GM18517 (cell line): ENCODE measurements around the gene XKR8.

Experiments used
- ATAC-seq: cut with Tn5 transposase; IDR thresholded peaks from one replicate; pipeline ENCODE4 v1.9.1; 2021; ENCODE audit warnings: mild to moderate bottlenecking, moderate library complexity; ENCODE audit not compliant: unreplicated experiment

Gene XKR8

DNA sequence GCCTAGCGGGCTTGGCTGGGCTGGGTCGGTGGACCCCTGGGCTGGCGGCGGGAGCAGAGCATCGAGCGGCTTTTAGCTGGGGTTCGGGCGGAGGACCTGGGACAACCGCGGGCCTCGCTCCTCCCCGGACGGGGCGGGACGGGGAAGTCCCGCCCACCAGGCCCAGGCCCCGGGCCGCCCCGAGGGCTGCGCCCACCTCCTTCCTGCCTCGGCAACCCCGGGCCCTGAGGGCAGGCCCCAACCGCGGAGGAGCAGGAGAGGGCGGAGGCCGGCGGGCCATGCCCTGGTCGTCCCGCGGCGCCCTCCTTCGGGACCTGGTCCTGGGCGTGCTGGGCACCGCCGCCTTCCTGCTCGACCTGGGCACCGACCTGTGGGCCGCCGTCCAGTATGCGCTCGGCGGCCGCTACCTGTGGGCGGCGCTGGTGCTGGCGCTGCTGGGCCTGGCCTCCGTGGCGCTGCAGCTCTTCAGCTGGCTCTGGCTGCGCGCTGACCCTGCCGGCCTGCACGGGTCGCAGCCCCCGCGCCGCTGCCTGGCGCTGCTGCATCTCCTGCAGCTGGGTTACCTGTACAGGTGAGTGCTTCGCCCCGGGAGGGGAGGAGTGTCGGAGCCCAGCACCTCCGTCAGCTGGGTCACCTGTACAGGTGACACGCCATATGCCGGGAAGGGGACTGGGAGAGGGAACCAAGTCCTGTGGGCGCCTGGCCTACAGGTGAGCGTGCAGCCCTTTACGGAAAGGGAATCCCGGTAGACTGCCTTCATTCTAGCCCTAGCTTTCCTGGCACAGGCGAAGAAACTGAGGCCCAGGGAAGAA lies at the start of gene XKR8:
Gene XKR8, plus strand, starts transcription at position 182 of the 812 bp plus-strand sequence. Its CDS starts 97 bp downstream, at position 279.
- ATAC-seq: no peak

GRCh38 chr1:27912429-27912828 lies 47.3 kb upstream of the XKR8 start:
- no peak for ATAC-seq

DNA sequence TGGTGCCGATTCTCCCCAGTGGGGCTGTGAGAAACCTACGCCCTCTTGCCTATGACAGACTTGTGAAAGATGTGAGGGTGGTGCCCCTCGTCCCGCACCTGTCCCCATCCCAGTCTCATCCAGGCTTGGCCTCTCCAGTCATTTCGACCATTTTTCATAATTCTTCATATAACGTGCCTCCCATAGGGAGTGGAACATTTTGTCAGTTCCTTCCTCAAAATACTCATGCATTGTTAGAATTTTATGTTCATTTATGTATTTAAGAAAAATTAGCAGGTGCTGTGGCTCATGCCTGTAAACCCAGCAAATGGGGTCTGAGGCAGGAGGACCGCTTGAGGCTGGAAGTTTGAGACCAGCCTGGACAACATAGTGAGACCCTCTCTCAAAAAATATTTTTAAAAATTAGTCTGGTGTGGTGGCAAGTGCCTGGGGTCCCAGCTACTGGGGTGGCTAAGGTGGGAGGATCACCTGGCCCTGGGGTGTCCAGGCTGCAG lies 44.6 kb upstream of the XKR8 start:
- no peak for ATAC-seq

- ATAC-seq: no peak
Observed at GRCh38 chr1:27922272-27922671, 37.5 kb upstream of the XKR8 start.

DNA sequence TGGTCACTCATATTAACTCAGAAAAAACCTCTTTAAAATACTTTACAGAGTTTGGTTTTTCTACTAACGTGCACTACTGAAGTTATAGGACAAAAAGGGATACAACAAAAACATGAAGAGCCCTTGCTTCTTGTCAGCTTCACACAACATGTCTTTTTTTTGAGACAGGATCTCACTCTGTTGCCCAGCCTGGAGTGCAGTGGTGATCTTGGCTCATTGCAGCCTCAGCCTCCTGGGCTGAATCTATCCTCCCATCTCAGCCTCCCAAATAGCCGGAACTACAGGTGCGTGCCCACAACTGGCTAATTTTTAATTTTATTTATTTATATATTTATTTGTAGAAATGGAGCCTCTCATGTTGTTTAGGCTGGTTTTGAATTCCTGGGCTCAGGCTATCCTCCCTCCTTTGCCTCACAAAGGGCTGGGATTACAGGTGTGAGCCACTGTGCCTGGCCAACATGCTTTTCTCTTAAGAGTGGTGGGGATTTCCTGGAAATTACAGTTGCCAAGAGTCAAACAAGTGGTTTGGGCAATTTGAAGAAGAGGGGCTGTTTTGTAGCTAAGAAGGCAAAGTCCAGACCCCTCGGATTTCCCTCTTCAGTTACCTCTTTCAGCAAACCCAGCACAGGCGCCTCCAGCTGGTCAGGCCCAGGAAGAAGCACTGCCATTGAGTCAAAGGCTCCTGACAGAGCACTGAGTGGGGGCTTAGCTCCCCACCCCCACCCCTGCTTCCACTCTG lies 31.4 kb upstream of the XKR8 start:
- no peak for ATAC-seq

DNA sequence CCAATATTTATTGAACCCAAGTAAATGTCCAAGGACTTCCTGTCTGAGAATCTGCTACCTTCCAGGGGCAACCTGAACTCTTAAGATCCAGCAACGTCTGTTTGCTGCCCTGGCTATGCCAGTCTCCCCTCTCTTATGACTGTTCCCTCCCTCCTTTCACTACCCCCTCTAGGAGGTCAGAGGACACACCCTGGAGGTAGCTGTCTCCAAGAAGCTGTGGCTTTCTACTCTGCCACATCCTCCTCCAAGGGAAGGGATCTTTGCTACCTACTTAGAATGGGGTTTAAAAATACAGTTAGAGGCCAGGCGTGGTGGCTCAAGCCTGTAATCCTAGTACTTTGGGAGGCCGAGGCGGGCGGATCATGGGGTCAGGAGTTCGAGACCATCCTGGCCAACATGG lies 28.6 kb upstream of the XKR8 start:
- no peak for ATAC-seq

DNA sequence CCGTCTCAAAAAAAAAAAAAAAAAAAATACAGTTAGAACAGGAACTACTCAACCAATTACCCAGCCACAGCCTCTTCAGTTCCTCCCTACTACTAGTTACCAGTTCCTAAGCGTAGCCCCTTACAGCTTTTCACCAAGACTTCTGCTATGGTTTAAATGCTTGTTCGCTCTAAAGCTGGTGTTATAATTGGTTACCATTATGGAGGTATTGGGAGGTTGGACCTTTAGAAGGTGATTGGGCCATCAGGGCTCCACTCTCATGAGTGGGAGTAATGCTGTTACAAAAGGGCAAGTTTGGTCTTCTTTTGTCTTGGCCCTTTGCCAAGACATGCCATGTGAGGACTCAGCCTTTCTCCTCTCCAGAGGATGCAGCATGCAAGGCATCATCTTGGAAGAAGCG lies 28.0 kb upstream of the XKR8 start:
- no peak for ATAC-seq

DNA sequence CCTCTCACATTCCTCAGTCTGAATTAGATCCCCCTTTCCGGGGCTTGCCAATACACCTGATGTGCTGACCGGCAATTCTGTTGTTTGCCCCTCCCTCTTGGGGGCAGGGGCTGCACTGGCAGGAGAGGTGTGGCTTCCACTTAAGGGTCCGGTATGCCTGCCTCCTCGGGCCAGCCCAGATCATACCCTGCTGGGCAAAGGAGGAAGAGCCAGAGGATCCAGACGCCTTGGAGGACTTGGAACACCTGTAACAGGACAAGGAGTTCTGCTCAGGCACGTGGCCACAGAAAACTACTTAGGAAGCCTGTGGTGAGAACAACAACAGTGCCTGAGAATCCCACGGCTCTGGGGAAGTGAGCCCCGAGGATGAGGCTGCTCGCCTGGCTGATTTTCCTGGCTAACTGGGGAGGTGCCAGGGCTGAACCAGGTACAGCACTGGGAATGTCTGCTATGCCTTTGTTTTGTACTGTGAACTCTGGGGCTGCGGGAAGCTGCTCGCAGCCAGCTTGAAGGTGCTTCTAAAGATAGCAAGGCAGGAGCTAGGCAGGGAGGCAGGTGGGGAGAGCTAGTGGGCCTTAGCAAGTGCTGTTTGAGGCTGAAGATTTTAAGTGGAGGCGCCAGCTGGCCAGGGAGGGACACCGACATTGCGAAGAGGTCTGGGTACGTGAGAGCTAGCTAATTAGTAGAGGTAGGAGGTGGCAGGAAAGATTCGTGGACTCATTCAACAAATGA lies 24.8 kb upstream of the XKR8 start, which contains the start of gene SMPDL3B:
Gene SMPDL3B, plus strand, starts transcription at position 183 of the 732 bp plus-strand sequence. Its CDS starts 184 bp downstream, at position 367.
- no peak for ATAC-seq

GRCh38 chr1:27935721-27936120 lies 24.1 kb upstream of the XKR8 start:
- ATAC-seq: no peak

DNA sequence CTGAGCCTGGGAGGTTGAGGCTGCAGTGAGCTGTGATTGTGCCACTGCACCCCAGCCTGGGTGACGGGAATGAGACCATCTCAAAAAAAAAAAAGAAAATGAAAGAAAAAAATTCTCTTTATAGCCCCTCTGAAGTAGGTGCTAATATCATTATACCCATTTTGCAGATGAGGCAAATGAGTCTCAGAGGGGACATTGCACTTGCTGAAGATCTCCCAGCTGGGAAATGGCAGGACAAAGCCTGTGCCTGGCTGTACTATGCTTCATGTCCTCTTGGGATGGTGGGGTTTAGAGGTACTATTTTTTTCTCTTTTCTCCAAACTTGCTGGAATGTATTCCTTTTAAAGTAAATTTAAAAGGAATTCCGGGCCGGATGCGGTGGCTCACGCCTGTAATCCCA lies 23.4 kb upstream of the XKR8 start:
- no peak for ATAC-seq

- ATAC-seq: no peak
Observed at GRCh38 chr1:27937524-27937836, 22.3 kb upstream of the XKR8 start.

GRCh38 chr1:27938488-27938887 lies 21.3 kb upstream of the XKR8 start:
- no peak for ATAC-seq

DNA sequence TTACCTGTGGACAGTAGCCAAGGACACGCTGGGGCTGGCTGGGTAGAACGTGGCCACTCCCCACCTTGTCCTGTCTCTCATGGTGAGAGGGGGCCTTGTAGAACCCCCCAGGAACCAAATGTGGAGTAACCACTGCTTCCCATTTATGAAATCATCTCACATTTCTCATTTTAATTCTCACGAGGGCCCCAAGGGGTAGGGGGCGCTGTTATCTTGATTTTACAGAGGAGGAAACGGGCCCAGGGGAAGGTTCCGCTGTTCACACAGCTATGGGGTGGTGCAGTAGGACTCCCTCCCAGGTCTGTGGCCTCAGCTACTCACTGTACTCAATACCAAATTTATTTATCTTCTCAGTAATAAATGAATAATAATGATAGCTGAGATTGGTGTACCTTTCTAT lies 19.5 kb upstream of the XKR8 start:
- no peak for ATAC-seq

DNA sequence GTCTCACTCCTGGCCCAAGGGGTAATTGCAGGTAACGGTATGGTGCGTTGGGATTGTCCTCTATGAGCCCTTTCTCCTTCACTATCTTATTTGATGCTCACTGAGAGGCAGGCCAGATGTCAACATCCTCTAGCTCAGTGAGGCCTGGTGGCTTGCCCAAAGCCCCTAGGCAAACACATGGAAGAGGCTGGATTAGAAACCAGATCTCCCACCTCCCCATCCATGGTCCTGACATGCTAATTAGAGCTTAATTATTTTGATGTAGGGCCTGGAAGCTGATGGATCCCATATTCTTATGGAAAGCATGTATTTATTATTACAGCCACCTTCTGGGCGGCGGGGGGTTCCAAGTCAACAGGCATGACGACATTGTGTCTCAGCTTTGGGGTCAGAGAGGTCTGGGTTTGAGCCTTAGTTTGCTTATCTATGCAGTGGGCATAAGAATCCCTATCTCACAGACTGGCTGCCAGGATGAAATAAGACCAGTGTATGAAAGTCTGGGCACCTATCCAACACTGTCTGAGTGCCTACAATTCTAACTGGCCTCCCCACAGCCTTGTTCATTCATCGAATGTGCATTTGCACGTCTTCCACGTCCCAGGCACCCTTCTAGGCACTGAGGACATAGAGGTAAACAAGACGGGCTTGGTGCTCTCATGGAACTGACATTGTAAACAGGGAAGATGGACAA lies 18.8 kb upstream of the XKR8 start:
- no peak for ATAC-seq

- ATAC-seq: no peak
Observed at GRCh38 chr1:27941671-27942540, 17.9 kb upstream of the XKR8 start.

DNA sequence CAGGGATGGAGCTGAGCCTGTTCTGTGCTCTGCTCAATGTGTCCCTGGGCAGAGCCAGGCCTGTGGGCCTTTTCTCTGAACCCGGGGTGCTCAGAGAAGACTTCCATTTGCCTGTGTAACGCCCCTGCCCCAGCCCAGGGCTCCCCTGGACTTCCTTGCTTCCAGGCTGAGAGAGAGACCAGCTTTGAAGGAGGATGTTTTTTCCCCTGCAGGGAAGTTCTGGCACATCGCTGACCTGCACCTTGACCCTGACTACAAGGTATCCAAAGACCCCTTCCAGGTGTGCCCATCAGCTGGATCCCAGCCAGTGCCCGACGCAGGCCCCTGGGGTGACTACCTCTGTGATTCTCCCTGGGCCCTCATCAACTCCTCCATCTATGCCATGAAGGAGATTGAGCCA lies 14.8 kb upstream of the XKR8 start:
- no peak for ATAC-seq

- ATAC-seq: no peak
Observed at GRCh38 chr1:27949027-27949426, 10.7 kb upstream of the XKR8 start.

GRCh38 chr1:27951396-27951795 lies 8.4 kb upstream of the XKR8 start:
- ATAC-seq: no peak

GRCh38 chr1:27952147-27952546 lies 7.6 kb upstream of the XKR8 start:
- no peak for ATAC-seq

DNA sequence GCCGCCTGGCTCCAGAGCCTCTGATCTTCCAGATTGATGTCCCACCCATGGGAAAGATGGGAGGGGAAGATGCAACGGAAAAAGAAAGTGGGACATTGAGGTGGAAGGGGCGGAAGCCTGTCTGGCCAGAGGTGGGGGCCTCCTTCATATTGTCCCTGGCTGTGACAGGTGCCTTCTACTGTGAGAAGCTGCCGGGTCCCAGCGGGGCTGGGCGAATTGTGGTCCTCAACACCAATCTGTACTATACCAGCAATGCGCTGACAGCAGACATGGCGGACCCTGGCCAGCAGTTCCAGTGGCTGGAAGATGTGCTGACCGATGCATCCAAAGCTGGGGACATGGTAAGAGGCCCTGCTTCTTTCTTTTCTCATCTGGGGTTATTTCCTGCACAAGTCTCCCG lies 5.6 kb upstream of the XKR8 start:
- no peak for ATAC-seq
